HG03139 (cell line): ENCODE measurements around the gene GABRA6.
"Not testable (repeated sequence)": the region's sequence is repeated elsewhere in the genome, so short reads cannot be mapped to it uniquely, and the experiment has no call there.

Source experiments
- ATAC-seq: cut with Tn5 transposase; IDR thresholded peaks from one replicate; pipeline ENCODE4 v1.9.1; 2021; ENCODE audit not compliant: unreplicated experiment

The GABRA6 gene

DNA sequence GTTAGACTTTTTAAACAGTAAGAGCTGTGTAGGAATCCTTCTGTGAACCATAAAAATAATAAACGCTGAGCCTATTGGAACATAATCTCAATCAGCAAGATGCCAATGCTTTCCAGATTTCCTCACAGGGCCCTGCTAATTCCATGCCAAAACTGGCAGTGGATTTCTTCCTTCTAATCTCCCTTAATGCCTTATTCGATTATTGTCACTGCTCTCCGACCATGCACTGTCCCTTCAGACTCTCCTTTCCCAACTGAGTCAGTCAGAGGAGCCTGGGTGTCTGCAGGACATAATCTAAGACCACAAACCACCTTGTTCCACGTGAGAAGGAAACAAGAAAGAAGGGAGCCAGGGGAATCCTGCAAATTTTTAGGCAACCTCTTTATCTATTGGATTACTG, at the start of gene GABRA6:
Gene GABRA6 (plus strand): TSS at position 261 of the 400 bp plus-strand sequence. CDS start 269 bp downstream, outside the sequence.
- ATAC-seq, result no peak

DNA sequence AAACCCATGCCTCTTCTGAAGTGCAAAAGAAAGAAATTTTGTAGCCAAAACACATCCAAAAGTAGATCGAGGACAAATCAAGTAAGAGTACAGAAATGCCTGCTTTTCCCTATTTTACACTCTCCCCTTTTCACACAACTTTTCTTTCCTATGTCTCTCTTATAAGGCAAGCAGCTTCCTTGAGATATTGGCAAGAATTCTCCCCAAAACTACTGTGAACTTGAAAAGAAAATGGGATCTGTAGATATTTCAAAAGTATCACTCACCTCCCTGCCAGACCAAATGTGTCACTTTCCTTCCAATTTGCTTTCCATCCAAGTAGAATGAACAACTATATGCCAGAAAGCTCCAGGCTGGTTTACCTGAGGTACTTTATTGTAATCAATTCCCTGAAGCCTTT, 47.9 kb upstream of the GABRA6 start:
- no peak for ATAC-seq

DNA sequence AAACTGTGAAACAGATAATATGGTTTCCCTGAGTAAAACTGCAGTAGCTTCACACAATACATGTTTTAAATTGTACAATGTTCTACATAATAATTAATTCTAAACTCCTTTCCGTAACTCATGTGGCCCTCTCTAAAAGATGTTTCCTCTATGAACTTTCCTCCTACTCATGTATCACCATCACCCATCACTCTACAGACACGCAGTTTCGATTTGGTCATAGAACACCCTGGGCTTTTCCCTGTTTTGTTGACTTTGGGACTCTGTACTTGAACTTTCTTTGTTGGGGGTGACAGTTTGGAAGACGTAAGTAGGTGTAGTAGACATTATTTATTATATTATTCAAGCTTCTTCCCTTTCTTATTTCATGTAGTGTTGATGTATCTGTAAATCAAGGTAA, 44.1 kb upstream of the GABRA6 start:
- no peak for ATAC-seq

DNA sequence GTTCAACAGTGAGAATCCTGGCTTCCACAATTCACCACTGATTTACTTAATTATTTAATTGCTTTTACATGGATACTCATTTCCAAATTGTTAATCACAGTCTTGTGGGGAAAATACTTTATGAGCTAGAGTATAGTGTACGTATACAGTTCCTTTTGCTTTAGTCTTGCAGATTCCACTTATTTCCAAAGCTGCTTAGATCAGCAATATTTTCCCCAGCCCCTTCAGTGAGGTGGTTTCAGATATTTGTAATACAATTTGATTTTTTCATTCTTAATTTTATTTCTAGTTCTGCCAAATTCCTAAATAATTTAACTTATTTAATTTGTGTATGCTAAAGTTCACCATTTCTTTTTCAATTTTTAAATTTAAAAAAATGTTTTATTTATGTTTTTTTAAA, 40.3 kb upstream of the GABRA6 start:
- no peak for ATAC-seq

DNA sequence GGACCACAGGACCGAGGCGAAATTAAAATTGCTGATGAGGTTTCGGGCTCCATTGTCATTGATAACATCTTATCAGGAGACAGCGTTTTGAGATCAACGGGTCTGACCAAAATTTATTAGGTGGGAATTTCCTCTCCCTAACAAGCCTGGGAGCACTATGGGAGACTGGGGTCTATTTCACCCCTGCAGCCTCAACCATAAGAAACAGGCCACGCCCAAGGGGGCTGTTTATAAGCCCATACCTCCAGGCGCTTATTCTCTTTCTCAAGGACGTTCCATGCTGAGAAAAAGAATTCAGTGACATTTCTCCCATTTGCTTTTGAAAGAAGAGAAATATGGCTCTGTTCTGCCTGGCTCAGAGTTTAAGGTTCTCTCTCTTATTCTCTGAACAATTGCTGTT, 33.6 kb upstream of the GABRA6 start:
- ATAC-seq, result not testable (repeated sequence)

DNA sequence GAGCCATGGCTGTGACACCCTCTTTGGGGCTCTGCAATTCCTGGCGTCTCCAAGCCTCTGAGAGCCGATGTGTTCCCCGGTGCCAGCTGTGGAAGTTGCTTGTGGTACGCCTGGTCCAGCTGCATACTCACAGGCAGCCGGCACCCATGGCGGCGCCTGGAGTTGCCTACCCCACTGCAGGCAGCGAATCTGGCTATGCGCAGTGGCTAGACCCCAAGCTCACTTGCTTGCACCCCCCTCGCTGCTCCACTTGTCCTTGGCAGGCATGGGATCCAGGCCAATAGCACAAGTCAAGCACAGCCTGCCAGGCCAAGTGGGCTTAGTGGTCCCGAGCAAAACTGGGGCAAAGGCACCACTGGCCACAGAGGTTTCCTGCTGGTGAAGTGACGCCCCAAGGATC, 24.7 kb upstream of the GABRA6 start:
- ATAC-seq, result no peak

DNA sequence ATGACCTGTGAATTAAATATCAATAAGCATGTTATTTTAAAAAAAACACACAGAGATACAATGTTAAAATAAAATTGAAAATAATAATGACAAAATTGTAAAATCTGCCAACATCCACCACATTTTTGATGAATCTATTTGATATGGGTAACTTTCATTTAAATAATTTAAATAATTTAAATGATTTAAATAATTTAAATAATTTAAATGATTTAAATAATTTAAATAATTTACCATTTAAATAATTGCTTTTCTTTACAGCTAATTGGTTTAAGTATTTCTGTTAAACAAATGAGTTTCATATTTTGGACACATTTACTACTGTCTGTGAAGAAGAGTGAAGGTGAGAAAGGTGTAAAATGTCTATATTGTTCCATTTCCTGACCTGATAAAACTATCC, 22.1 kb upstream of the GABRA6 start:
- no peak for ATAC-seq

DNA sequence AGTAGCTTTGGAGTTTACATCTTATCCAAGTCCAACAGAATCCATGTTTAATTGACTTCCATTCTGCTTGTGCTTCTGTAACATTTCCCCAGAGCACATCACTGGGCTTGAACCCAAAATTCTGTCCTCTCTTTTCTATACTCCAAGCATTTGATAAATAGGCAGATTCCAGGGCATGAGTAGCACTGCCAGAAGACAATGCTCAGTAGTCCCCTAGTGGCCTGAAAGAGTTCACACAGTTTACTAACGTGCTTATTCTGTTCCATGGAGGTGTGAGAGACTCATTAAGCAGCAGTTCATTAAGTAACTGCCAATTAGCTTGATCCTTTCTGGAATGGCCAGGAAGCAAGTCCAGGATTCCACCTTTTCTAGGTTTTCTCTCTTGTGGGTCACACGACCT, 9.4 kb upstream of the GABRA6 start:
- peak; percentile 88 for ATAC-seq

DNA sequence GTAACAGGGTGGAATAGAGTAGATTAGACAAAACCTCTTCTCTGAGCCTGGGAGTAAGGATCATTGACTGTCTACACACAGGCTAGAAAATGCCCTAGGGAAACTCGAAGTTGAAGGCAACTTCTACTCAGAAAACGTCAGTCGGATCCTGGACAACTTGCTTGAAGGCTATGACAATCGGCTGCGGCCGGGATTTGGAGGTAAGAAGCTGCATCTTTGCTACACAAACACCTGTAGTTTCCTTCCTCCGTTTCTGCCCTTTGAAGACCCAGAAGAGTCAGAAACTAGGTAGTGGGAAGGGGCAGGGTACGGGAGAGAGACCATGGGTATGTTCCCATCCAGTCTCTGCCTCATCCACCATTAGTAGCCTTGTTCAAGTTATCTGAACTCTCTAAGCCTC, 628 bp downstream of the GABRA6 start:
- ATAC-seq, result no peak

DNA sequence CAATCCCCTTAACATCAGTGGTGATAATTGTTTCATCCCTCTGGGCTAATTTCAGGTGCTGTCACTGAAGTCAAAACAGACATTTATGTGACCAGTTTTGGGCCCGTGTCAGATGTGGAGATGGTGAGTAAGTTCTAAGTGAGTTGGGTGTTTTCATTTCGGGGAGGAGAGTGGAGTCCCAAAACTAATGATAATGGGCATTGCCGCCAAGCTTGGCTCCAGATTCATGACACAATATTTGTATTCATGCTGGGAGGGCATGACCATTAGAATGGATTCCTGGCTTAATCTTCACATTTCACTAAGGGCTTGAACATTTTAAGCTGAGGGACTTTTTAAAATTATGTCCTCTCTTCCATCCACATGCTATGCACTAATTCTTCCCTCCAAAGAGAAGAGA, 1.4 kb downstream of the GABRA6 start:
- ATAC-seq, result no peak

DNA sequence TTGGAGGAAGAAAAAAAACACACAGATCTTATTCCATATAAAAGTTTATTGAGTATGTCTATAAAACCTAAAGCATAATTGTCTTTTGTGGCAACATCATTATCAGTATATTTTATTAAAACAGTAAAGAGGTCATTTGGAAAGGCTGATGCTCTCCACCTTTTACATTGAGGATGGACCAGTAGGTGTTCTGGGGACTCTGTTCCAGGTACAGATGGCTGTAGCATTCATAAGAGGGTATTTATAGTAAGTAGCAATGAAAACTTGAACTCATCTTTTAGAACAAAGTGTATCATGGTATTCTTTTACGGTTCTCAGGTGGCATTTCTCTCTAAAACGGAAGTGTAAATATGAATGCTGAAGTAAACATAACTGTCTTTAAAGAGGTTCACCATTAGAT, 1.8 kb downstream of the GABRA6 start:
- no peak for ATAC-seq

DNA sequence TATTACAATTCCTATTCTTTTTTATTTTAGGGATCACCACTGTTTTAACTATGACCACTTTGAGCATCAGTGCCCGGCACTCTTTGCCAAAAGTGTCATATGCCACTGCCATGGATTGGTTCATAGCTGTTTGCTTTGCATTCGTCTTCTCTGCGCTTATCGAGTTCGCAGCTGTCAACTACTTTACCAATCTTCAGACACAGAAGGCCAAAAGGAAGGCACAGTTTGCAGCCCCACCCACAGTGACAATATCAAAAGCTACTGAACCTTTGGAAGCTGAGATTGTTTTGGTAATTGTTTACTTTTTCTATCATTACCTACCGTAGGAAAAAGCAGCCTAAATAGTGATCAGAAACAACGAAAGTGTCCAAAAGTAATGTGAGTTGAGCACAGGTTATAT, 6.4 kb downstream of the GABRA6 start:
- ATAC-seq, result no peak

DNA sequence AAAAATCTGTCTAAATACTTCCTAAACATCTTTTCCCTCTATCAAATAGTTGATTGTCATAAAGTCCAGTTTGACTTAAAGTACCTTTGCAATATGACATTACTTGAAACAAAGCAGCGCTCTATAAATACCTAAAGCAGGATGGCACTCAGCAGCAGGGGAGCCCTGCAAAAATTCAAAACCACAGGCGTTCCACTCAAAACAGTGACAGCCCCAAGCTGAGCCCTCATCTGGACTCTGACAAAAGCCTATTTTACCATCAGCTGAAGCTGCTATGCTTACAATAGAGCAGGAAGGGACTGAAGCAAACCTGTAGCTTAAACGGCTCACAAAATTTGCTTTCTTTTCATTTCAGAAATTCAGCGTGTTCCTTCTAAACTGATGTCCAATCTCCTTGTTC, 11.5 kb downstream of the GABRA6 start:
- no peak for ATAC-seq

DNA sequence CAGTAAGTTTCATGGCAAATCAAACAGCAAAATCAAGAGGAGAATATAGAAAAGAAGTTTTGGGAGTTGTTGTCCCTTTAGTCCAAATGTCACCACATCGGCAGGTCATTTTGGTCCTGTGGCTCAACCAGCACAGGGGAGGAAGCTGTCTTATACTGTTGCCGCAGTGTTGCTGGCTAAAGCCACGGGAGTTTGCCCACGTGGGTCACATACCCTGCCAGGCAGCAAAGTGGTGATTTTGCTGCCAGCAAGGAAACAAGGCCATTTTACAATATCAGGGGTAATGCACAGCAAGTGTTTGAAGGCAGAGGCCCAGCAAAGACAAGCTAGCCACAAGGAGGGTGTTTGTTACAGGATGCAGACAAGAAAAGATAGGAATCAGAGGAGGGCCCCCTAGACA, 14.5 kb downstream of the GABRA6 start:
- no peak for ATAC-seq

DNA sequence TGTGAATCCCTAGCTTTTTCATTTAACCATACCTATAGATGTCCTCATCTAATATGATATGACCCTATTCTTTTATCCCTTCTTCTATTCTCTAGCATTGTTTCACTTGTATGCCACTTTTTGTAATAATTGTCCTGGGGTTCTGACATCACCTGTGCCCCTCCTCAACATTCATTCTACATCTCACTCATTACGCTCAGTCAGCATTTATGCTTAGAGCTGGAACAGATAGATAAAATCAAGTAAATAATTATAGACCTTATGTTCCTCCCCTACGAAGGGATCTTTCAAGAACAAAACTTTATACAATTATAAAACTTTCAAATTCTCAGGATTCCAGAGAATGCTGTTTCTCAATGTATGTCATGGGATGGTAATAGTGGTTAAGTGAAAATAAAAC, 18.0 kb downstream of the GABRA6 start:
- ATAC-seq, result no peak

DNA sequence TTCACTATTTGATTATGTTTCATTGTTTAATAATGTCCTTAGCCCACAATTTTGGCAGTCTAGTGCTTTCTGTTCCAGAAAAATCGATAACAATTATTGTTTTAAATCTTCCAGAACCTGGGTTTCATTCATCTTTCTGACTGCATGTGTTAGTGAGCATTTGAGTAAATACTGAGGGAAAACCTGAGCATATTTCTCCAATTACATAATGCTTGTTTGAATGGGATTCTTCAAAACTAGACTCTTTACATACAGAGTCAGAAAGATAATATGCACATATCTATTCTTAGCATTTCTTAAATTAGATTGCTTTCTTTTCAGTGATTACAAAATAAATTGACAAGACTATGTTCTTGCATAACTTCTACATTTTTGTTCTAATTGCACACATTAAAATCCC, 21.9 kb downstream of the GABRA6 start:
- ATAC-seq, result no peak

DNA sequence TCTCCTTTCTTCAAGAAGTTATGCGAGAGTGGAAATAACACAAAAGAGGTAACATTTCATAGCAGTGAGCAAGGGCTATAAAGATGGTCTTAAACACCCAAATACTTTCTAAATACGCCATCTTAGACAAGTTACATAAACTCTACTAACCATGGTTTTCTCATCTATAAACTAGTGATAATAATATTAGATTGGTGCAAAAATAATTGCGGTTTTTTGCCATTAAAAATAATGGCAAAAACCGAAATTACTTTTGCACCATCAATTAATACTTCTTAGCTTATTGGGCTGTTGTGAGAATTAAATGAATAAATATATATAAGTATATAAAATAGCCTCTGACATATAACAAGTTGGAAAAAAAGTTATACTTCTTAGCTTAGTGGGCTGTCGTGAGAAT, 23.7 kb downstream of the GABRA6 start:
- ATAC-seq, result no peak

DNA sequence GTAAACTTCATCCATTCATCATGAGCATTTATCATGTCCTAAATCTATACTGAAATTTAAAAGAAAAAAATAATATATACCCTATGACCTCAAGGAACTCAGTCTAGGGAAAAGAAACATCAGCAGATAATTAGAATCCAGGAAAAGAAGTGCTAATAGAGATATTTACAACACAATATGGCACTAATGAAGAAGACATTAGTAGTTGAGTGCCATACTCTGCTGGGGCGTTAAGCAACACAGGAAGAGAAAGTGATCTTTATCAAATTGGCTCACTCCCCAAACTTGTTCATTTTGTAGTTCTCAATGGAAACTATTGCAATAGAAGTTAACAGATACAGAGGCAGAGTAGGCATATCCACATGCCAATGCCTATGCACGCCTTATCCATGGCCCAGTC, 27.5 kb downstream of the GABRA6 start:
- no peak for ATAC-seq

DNA sequence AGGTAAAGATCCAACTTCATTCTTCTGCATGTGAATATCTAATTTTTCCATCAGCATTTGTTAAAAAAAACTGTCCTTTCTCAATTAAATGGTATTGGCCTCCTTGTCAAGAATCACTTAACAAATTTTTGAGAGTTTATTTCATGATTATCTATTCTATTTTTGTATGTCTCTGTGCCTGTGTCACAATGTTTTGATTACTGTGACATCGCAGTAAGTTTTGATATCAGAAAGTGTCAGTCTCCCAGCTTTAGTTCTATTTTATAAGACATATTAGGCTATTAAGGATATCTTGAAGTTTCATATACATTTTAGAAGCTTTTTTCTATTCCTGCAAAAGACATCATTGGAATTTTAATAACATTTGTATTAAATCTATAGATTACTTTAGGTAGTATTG, 33.6 kb downstream of the GABRA6 start:
- ATAC-seq, result no peak

DNA sequence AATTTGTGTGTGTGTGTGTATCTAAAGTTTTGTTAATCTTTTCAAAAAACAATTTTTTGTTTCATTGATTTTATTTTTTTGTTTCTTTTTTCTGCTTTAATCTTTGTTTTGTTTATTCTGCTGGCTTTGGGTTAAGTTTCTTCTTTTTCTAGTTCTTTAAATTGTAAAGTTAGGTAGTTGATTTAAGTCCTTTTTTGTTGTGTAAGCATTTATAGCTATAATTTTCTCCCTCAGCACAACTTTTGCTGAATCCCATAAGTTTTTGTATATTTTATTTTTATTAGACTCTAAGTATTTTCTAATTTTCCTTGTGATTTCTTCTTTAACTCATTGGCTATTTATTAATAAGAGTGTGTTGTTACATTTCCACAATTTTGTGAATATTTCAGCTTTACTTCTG, 34.9 kb downstream of the GABRA6 start:
- ATAC-seq, result no peak

DNA sequence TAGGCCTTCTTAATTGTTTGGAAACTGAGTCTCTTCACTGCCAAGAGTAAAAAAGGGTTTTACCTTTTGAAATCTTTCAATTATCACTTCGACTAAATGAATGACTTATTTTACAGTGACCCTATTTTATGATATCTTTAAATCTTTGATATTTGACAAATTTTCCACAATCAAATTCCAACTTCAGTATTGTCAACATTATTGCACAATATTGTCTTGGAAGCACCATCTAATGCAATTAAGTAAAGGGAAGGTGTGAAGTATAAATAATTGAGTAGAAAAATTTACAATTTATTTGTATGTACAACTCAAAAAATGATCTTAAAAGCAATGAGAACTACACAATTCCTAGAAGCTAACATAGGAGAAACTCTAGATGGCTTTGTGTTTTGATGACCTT, 49.2 kb downstream of the GABRA6 start:
- no peak for ATAC-seq

DNA sequence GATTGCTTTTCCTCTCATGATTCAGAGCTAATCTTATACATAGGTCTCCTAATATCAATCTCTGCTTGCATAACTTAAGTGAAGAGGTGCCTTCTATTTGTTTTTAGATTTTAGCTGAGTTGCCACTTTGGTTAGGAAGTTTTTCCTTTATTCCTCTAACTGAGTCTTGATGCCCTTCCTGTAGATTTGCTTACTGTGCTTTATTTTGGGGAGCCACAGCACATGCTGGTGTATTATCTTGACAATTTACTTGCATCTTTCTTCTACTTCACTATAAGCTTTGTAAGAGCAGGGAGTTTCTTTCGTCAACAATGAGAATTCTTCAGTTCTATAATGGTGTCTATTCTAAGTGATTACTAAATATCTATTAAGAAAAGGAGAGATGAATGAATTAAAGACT, 54.9 kb downstream of the GABRA6 start:
- ATAC-seq, result no peak

DNA sequence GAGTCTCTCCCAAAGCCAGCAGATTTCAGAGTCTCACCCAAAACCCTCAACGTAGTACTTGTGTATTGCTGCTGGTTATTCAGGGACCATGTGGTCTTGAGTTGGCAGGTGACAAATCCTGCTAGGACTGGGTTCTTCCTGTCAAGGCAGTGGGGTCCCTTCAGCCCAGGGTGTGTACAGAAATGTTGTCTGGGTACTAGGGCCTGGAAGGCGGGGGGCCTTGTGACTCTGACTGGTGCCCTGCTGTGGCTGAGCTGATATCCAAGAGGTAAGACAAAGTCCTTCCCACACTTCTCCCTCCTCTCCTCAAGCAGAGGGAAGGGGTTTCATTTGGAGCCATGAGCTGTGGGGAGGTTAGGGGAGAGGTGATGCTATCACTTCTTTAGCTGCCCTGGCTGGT, 58.8 kb downstream of the GABRA6 start:
- ATAC-seq, result no peak

DNA sequence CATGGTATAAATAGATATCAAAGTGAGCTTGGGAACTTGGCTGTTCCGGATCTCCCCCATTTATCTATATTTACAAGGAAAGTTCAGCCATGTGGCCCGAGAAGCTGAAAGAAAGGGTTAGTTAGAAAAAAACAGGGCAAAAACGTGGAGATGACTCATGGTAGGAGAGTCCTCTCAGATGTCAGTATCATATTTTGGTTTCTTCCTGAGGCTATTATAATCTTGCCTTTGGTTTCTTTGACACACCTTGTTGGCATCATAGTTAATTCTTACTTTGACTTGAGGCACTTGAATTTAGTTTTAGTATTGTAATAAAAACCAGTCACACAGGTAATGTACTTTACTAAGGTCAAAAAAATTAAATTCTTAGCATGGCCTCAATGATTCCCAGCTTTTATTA, 59.9 kb downstream of the GABRA6 start:
- ATAC-seq, result no peak
